Left lung (tissue), 10 donors: ENCODE results near the gene TMEM141. TPM values are rescaled to one million over a fixed set of nuclear protein-coding genes. Genes with fewer than 3 reads are reported as not detected.
"Not testable (repeated sequence)": the region's sequence is repeated elsewhere in the genome, so short reads cannot be mapped to it uniquely, and the experiment has no call there.

Experiments
- ATAC-seq: fragments of 200-7000 bp; cut with Tn5 transposase; one replicate; pipeline ENCODE4 v1.9.1; 2020; ENCODE audit warnings: moderate library complexity
- DNase-seq, 4 donors: peaks; one replicate each; pipeline ENCODE4 v3.0.0-alpha.2; 2013 to 2020
- H3K27ac ChIP-seq, 2 donors: fragments of 200-600 bp; sonication (generic) in 1 of 2; one replicate each; pipeline versions ENCODE4 v1.5.0 to v1.8.0; 2020 to 2021
- H3K27me3 ChIP-seq, 2 donors: fragments of 200-600 bp; sonication (generic) in 1 of 2; one replicate each; pipeline versions ENCODE4 v1.5.0 to v1.8.0; 2020 to 2021
- H3K36me3 ChIP-seq, 2 donors: fragments of 200-600 bp; sonication (generic) in 1 of 2; one replicate each; pipeline versions ENCODE4 v1.5.0 to v1.8.0; 2020 to 2021
- H3K4me1 ChIP-seq, 2 donors: fragments of 200-600 bp; one replicate each; pipeline ENCODE4 v1.8.0; 2021
- H3K4me3 ChIP-seq, 2 donors: fragments of 200-600 bp; sonication (generic) in 1 of 2; one replicate each; pipeline versions ENCODE4 v1.5.0 to v1.8.0; 2020 to 2021; ENCODE audit warnings: mild to moderate bottlenecking in 1 of 2
- H3K9me3 ChIP-seq, 2 donors: fragments of 200-600 bp; sonication (generic) in 1 of 2; one replicate each; pipeline versions ENCODE4 v1.5.0 to v1.8.0; 2020 to 2021
- CTCF ChIP-seq, 2 donors: fragments of 200-600 bp; sonication (generic) in 1 of 2; IDR thresholded peaks; one replicate each; pipeline versions ENCODE4 v1.5.0 to v1.8.0; 2021; ENCODE audit warnings: antibody characterized with exemption in 2 of 2
- intact Hi-C, 2 donors: fragments of 100-400 bp; cut with DNase I; formaldehyde crosslinking; loops; one replicate each; pipeline versions ENCODE4 v1.11.2 to v1.14.2; 2022
- polyA plus RNA-seq, 6 donors: library from polyadenylated mRNA; unstranded; fragments of 120-200 nt; gene quantifications; one replicate each; pipeline ENCODE4 v1.2.1, GENCODE V29; 2013; ENCODE audit not compliant: insufficient read length in 6 of 6
- total RNA-seq, 2 donors: library from RNA; stranded (reverse); fragmentation: NEBNext Ultra II Directional; extraction: Animal tissue kit (Norgen Biotek cat#: 25700); gene quantifications; one replicate each; pipeline ENCODE4 v1.2.1, GENCODE V29; 2021
- donor health status: DM: no; HTN: yes; CAD: no.
- donor health status: DM: no; HTN: no; CAD: no.

The TMEM141 gene
- total and polyA plus RNA-seq, 8 donors = 49.3 to 76.6 (median 54.5) TPM

DNA sequence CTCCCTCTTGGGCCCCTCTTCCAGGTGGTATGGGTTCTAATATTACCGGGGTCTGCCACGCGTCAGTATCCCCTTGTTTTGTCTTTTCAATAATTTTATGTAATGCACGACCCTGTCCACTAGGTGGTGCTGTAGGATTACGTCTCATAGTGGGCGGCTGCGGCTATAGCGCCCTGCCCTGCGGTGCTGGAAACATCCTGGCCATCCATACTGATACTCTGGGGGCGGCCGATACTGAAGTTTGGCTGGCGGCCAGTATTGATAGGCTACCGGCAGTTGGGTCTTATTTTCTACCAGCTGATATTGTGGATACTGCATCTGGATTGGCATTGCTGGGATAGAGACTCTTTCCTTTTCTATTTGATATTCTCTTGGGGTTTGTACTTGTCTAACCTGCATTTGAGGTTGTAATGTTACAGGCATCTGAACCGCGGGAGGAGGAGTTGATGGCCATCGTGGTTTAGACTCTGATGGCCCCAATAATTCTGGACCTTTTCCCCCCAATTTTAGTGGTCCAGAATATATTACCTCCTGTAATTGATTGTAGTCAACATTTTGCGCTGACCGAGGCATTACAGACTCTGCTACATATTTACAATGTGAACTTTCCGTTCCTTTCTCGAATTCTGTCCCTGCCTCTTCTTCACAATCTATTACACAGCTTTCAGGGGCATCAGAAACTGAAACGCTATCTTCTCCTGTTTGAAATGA, 3.3 kb upstream of the TMEM141 start:
- Histone ChIP-seq H3K27ac (no peak overlapping the region), H3K36me3 (peaks cover 0 to 5% of the 10 kb centered on the region in 2 donors), H3K4me1 (peaks cover 8 to 33% of the 10 kb centered on the region in 2 donors), H3K9me3 (no peaks in the 10 kb centered on the region), H3K27me3 (no peaks in the 10 kb centered on the region), H3K4me3 (no peak overlapping the region)
- DNase-seq (peak in 3 of 4 donors; percentile 65 to 86 (median 77)), ATAC-seq (no peak)
- TF ChIP-seq CTCF (IDR thresholded peaks at IDR 0.05) = peak; percentile 76 to 83
- intact Hi-C loops = loop anchor here in 1 of 2 donors (10.0 kb wide), 1 partner anchor 277 kb away; no protein-coding TSS in a partner anchor

DNA sequence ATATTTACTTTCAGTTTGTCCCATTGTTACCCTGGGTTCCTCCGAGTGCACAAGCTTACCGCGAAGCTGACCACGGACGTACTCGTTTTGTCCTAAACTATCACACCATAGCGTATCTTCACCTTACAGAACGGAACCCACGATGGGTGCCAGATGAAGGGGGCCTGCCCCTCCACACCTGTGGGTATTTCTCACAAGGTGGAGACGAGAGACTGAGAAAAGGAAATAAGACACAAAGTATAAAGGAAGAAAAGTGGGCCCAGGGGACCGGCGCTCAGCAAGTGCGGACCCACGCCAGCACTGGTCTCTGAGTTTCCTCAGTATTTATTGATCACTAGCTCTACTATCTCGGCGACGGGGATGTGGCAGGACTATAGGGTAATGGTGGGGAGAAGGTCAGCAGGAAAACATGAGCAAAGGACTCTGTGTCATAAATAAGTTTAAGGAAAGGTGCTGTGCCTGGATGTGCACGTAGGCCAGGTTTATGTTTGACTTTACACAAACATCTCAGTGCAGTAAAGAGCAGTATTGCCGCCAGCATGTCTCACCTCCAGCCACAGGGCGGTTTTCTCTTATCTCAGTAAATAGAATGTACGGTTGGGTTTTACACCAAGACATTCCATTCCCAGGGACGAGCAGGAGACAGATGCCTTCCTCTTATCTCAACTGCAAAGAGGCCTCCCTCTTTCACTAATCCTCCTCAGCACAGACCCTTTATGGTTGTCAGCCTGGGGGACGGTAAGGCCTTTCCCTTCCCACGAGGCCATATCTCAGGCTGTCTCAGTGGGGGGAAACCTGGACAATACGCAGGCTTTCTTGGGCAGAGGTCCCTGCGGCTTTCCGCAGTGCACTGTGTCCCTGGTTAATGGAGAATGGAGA, 2.3 kb upstream of the TMEM141 start:
- DNase-seq = peak in 1 of 4 donors; percentile 39
- not testable (repeated sequence) for ATAC-seq, H3K4me3 ChIP-seq, H3K9me3 ChIP-seq, H3K27ac ChIP-seq, H3K27me3 ChIP-seq
- H3K36me3 ChIP-seq = peaks cover 0 to 16% of the 10 kb centered on the region in 2 donors
- intact Hi-C loops = loop anchor here in 1 of 2 donors (10.0 kb wide), 1 partner anchor 276 kb away; no protein-coding TSS in a partner anchor
- H3K4me1 ChIP-seq = peaks cover 8 to 39% of the 10 kb centered on the region in 2 donors

DNA sequence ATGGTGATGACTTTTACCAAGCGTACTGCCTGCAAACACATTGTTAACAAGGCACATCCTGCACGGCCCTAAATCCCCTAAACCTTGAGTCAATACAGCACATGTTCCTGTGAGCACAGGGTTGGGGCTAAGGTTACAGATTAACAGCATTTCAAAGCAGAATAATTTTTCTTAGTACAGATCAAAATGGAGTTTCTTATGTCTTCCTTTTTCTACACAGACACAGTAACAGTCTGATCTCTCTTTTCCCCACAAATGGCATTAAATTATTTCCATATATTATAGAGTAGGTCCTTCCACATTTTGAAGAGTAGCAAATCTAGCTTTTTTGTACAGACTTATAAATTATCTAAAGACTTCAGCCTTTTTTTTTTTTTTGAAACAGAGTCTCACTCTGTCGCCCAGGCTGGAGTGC, 1.6 kb upstream of the TMEM141 start:
- no peaks in the 10 kb centered on the region for H3K9me3 ChIP-seq
- ATAC-seq (no peak), DNase-seq (no peak)
- H3K4me1 ChIP-seq = peaks cover 8 to 39% of the 10 kb centered on the region in 2 donors
- H3K36me3 ChIP-seq = peaks cover 0 to 19% of the 10 kb centered on the region in 2 donors
- no peak overlapping the region for H3K27ac ChIP-seq
- intact Hi-C loops = loop anchor here in 1 of 2 donors (10.0 kb wide), 1 partner anchor 275 kb away; no protein-coding TSS in a partner anchor
- H3K4me3 ChIP-seq = no peak overlapping the region
- TF ChIP-seq CTCF (IDR thresholded peaks at IDR 0.05) = no peak
- H3K27me3 ChIP-seq = no peaks in the 10 kb centered on the region

GRCh38 chr9:136791516-136792276, 552 bp downstream of the TMEM141 start:
- H3K27me3 ChIP-seq = peaks cover 0 to 12% of the 10 kb centered on the region in 2 donors
- peak overlapping the region; percentile 94 to 95 for H3K27ac ChIP-seq
- peak overlapping the region; percentile 74 to 75 for H3K4me3 ChIP-seq
- H3K9me3 ChIP-seq = no peaks in the 10 kb centered on the region
- peaks cover 8 to 53% of the 10 kb centered on the region in 2 donors for H3K4me1 ChIP-seq
- peak; percentile 90 for TF ChIP-seq CTCF (IDR thresholded peaks at IDR 0.05)
- ATAC-seq (peak; percentile 59), DNase-seq (peak in 3 of 4 donors; percentile 73 to 90 (median 77))
- peaks cover 0 to 19% of the 10 kb centered on the region in 2 donors for H3K36me3 ChIP-seq
- intact Hi-C loops = no loop called here
